NCI-H524 treated with DMSO at 0.1 percent for 48 hours (cell line): Measurements from ENCODE around the gene ASB2.

Experiments
- DNase-seq: peaks from one replicate; lab custom pipeline; 2025; lab: John Stamatoyannopoulos, UW

ASB2 gene

GRCh38 chr14:93960774-93961438 is 15.5 kb downstream of the ASB2 start:
- DNase-seq: no peak

- no peak for DNase-seq
Observed at GRCh38 chr14:93960108-93960475, 16.3 kb downstream of the ASB2 start.

DNA sequence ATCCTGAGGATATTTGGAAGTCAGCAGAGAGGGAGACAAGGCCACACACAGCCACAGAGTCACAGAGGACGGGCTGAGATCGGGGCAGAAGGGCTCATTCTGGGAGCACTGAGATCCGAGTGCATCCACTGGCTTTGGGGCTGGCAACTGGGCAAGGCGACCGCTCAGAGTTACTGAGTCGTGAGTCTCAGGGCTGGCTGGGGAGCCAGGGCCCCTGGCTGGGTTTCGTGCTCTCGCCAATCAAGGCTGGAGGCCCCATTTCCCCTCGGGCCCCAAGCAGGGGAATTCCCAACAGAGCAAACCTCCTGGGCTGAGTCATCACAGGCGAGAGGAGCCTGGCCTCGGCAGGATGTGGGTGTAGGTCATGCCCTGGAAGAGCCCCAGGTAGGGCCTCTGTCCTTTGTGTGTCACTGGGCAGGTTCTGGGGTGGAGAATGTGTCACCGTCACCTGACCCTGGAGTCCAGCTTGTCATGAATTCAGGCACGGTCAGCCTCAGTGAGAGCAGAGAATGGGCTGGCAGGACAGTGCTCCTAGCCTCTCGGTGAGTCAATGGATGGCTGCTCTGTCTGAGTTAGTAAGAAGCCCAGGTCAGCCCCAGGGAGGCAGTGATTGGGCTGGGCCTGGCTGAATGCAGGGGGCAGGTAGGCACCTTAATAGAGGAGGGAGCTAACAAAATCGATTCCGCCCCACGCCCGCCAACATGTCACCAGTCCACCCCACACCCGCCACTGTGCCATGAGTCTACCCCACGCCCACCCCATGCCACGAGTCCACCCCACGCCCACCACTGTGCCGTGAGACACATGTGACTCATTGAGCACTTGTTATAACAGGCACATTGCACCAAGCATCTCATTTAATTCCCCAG is 16.9 kb downstream of the ASB2 start:
- DNase-seq: no peak

GRCh38 chr14:93958567-93959238 is 17.7 kb downstream of the ASB2 start:
- no peak for DNase-seq

GRCh38 chr14:93957751-93958566 is 18.4 kb downstream of the ASB2 start:
- no peak for DNase-seq

DNA sequence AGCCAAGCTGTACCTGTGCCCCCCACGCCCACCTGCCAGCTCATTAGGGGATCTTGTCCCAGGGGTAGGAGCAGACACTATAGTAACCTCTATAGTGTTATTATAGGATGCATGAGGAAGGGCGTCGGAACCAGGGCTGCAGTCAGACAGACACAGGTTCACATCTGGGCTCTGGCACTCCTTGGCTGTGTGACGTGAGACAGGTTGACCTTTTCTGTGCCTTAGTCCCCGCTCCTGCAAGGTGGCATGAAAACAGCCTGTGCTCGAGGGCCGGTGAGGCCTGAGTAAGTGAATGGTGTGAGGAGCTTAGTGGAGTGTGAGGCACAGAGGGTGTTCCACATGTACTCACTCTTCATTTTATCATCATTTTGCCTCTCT is 19.0 kb downstream of the ASB2 start:
- no peak for DNase-seq

DNA sequence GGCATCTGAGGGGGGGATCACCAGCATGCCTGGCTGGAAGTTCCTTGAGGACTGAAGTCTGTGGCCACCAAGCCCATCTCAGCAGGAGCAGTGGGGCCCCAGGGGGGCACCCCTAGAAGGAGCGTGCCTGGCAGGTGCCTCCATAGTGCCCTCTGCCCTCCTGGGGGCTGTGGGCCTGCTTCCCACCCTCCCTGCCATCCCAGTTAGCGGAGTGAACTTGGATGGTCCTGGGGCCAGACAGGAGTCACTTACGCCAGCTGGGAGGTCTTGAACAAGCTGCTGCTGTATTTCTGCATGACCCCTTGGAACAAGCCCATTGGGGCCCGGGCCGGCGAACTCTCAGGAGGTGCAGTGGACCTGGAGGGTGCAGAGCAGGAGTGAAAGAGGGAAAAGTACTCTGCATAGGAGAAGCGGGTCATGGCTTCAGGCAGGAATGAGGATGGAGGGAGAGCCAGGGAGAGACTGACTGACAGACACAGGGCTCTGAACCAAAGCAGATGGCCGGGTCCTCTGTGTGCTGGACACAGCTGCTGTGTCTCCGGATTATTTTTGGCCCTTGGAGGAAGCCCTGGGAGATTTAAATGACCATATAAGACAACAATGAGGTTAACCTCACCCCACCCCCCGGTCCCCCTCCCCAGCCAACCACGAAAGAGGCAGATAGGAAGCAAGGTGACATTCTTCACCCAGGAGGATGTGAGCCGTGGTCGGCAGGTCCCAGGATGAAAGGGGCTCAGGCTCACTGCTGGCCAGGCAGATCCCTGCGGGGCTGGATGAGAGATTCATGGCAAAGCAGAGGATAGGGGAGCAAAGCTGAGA is 19.6 kb downstream of the ASB2 start:
- DNase-seq: peak; percentile 33

DNA sequence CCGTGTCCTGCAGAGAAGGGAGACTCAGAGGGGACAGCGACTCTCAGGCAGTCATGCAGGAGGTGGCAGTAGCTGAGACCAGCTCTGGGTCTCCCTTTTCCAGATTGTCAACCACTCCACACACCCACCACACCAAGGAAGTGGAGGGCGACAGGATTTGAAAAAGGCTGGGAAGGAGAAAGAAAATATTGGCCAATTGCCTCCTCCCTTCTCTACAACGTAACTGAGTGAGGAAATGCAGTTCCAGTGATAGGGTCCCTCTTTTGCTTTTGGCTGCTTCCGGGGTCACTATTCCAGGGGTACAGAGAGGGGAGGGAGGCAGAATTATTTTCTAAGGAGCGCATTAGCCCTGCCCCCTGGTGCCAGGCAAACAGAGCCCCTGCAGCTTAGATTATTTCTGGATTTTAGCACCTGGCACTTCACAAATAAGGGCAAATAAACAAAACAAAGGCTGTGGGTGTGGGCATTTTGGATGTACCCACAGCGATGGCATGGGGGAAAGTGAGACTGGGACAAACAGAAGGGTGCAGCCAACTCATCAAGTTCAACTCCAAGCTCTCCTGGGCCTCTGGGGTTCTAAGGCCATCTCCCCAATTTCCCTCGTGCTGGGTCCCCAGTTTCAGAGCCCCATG is 20.4 kb downstream of the ASB2 start:
- DNase-seq: no peak

- no peak for DNase-seq
Observed at GRCh38 chr14:93954900-93955849, 21.2 kb downstream of the ASB2 start.

GRCh38 chr14:93954516-93954830 is 21.9 kb downstream of the ASB2 start:
- no peak for DNase-seq

- DNase-seq: no peak
Observed at GRCh38 chr14:93953739-93954515, 22.4 kb downstream of the ASB2 start.

- no peak for DNase-seq
Observed at GRCh38 chr14:93953263-93953662, 23.1 kb downstream of the ASB2 start.

DNA sequence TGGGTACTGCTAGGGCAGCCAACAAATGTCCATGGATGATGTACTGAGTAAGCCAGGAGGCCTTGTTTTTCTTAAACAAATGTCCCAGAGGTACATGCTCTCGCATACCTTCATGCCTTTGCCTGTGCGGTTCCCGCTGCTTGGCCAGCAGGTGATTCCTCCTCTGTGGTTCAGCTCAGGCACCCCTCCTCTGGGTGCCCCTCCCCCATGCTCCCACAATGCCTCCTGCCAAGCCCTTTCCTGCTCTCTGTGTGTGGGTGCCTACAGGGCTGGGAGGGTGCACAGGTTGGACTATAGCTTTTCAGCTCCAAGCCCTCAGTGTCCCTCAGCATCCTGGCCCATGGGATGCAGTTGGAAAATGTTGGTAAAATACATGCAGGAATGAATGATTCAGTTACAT is 23.5 kb downstream of the ASB2 start:
- no peak for DNase-seq

DNA sequence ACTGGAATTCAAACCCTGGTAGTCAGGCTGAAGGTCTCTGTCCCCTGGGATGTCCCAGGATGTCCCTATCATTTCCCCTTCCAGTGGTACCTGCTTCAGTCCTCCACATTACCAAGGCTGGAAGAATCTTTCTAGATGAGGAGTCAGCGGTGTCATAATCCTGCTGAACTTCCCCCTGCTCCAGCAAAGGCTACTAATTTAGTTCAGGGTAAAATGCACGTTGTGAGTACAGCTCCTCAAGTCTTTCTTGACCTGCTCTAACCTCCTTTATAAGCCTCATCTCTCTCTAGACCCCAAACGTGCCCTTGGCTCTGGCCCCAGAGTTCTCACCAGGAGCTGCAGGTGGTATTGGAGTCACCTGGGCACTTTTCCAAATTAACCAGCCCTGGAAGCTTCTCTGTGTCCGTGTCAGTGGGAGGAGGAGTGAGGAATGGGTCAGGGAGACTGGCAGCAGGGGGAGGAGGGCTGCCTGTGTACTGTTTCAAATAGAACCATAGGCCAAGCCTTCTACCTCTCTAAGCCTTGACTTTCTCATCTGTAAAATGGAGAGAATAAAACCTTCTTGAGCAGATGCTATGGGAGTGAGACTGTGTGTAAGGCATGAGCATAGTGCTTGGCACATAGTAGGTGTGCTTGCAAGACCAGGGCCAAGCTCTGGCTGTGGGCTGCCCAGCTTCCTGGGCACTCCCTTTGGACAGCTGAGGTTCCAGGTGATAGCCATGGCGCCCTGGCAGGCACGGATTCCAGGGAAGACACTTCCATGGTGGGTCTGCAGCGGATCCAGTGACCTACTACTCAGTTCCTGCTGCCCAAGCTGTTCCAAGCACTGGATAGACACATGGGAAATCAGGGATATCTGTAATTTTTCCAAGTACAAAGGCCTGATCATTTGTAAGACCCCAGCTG is 24.5 kb downstream of the ASB2 start:
- no peak for DNase-seq

GRCh38 chr14:93950948-93951634 is 25.3 kb downstream of the ASB2 start:
- no peak for DNase-seq

- no peak for DNase-seq
Observed at GRCh38 chr14:93949511-93950075, 26.8 kb downstream of the ASB2 start.

GRCh38 chr14:93947282-93947681 is 29.1 kb downstream of the ASB2 start:
- no peak for DNase-seq
